HG03565 (cell line): ENCODE results near the gene KIAA0586.
"Not testable (repeated sequence)": the region's sequence is repeated elsewhere in the genome, so short reads cannot be mapped to it uniquely, and the experiment has no call there.

ENCODE experiments used
- ATAC-seq: cut with Tn5 transposase; IDR thresholded peaks from one replicate; pipeline ENCODE4 v1.9.1; 2021; ENCODE audit warnings: mild to moderate bottlenecking, moderate library complexity; ENCODE audit not compliant: unreplicated experiment

KIAA0586 gene

DNA sequence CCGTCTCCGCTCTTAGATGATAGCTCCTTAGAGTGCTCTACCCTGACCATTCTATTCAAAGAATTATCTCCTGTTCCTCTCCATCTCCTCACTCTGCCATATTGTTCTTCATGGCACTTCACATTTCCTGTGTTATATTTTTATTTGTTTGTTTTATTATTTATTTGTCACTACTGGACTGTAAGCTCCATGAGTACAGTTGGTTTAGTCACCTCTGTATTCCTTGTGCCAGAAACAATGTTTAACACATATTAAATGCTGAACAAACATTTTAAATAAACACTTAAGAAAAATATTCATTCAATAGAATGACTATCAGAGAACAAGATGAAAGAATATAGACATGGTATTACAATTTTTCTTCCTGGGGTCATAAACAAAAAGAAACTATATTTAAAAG, 35.6 kb downstream of the KIAA0586 start:
- ATAC-seq: no peak

DNA sequence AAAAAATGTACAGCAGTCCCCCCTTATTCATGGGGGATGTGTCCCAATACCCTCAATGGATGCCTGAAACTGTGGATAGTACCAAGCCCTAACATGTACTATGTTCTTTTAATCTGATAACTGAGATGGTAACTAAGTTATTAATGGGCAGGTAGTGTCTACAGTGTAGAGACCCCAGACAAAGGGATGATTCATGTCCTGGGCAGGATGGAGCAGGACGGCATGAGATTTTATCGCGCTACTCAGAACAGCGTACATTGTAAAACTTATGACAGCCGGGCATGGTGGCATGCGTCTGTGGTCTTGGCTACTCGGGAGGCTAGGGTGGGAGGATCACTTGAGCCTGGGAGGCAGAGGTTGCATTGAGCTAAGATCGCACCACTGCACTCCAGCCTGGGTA, 37.1 kb downstream of the KIAA0586 start:
- no peak for ATAC-seq

DNA sequence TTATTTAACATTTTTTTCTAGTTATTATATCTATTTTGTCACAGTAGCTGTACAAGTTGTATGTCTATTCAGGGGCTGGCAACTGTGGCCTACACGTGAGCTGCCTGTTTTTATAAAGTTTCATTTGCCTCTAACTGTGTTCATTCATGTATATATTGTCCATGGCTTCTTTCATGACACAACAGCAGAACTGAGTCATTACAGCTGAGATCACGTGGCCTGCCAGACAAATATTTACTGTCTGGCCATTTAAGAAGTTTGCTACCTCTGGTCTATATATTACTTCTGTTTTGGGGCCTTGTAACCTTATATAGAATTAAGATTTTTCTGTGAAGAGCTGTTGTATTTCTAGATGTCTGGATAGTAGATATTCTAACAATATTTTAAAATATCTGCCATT, 37.9 kb downstream of the KIAA0586 start:
- no peak for ATAC-seq

DNA sequence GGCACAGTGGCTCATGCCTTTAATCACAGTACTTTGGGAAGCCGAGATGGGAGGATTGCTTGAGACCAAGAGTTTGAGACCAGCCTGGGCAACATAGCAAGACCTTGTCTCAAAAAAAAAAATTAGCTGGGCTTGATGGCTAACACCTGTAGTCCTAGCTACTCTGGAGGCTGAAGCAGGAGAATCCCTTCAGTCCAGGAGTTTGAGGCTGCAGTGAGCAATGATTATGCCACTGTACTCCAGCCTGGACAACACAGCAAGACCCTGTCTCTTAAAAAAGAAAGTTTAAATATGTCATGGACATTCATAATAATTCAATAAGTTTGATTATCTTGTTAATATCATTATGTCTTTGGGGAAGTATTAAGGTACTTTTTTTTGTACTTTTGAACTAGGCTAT, 38.9 kb downstream of the KIAA0586 start:
- ATAC-seq: no peak

DNA sequence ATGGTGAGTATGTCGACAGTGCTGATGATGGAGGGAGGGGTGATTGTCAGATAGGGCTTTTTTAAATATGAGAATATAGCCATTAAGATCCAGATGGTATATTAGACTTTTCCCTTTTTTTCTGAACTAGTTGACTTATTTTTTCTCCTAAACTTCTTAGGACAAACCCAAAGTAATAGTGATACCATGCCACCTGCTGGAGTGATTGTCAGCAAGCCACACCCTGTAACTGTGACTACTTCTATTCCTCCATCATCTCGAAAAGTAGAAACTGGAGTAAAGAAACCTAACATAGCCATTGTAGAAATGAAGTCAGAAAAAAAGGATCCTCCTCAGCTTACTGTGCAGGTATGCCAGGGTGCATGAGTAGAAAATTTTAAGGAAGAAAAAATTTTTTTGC, 40.1 kb downstream of the KIAA0586 start:
- ATAC-seq: no peak

DNA sequence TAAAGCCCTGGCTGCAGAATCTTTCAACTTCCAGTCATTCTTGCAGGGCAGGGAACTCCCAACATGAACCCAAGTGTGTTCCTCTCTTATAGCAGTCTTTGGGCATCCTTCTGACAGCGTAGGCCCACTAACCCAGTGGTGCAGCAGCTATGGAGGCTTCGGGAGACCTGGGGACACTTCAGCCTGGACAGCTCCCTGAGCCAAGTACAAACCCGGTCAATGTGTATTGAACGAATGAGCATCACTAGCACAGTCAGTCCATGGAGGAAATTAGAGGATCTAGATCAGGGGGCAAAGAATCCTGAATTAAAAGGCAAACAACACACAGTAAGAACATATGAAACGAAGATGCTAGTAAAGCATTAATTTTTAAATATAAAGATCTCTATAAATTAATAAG, 41.8 kb downstream of the KIAA0586 start:
- no peak for ATAC-seq

DNA sequence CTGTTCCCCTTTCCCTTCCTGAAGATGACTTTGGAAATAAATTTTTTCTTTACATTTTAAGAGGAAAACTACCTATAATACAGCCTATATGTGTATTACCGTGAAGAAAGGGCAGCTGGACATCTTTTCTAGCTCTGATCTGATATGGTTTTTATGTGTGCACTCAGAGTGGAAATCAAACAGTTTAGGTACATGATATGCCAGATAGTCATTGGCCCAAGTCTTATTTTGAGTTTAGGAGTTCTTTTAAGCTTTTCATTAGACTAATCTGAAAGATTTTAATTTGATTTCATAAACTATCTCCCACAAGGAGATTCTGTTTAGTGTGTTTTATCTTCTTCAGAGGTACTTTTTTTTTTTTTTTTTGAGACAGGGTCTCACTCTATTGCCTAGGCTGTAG, 48.8 kb downstream of the KIAA0586 start:
- ATAC-seq: no peak

DNA sequence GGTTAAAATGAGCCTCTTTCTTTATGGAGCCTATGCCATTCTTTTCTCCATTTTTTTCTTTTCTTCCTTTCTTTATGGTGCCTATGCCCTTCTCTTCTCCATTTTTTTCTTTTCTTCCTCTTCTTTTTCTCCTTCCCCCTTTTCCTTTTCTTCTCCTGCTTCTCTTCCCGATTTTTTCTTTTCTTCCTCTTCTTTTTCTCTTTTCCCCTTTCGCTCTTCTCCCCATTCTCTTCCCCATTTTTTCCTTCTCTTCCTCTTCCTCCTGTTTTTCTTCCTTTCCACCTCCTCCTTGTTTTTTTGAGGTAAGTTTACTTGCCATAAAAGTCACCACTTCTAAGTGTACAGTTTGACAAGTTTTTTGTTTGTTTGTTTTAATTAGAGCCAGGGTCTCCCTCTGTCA, 50.1 kb downstream of the KIAA0586 start:
- no peak for ATAC-seq

DNA sequence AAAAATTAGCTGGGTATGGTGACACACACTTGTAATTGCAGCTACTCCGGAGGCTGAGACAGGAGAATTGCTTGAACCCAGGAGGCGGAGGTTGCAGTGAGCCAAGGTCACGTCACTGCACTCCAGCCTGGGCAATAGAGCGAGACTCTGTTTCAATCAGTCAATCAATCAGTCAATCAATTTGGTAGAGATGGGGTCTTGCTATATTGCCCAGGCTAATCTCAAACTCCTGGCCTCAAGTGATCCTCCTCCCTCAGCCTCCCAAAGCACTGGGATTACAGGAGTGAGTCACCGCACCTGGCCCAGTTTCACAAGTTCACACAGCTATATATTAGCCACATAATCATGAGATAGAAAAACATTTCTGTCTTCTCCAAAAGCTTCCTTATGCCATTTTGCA, 50.8 kb downstream of the KIAA0586 start:
- not testable (repeated sequence) for ATAC-seq

DNA sequence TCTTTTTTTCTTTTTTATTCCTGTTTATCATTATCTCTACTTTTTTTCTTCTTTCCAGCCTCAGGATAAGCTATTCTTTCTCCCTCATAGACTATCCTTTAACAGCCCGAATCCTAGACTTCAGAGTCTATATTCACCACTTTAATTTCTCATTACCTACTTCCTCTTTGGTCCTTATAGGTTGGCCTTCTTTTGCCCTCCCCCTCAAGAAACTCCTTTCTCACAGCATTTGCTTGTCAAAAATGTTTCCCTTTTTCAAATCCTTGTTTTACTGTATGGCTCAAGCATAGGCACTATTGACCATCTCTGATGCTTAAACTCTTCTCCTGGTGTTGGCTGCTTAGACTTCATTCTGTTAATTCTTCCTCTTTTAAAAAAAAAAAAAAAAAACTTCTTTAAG, 52.5 kb downstream of the KIAA0586 start:
- no peak for ATAC-seq

DNA sequence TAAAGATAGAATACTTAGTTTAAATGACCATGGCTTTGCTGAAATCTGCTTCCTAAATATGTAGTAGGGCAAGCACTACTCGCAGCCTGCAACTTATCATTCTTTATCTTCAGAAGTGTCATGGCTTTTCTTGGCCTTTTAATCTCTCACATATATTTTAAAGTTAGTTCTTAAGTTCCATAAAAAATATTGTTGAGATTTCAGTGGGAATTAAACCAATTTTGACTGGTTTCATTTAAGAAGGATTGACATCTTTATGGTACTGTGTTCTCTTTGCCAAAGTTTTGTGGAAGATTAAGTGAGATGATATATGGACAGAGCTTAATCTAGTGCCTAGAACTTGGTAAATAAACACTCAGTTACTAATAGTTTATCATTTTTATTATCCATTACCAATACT, 56.7 kb downstream of the KIAA0586 start:
- ATAC-seq: no peak

DNA sequence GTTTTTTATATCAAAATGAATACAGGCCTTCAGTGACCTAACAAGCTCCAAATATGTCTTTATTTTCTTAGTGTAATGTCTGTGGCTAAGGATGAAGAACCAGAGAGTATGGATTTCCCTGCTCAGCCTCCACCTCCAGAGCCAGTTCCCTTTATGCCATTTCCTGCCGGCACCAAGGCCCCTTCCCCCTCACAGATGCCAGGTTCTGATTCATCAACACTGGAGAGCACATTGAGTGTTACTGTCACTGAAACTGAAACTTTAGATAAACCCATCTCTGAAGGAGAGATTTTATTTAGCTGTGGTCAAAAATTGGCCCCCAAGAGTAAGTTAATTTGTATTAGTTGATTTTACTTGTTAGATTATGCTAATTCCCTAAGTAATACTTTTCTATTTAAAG, 61.0 kb downstream of the KIAA0586 start:
- no peak for ATAC-seq

DNA sequence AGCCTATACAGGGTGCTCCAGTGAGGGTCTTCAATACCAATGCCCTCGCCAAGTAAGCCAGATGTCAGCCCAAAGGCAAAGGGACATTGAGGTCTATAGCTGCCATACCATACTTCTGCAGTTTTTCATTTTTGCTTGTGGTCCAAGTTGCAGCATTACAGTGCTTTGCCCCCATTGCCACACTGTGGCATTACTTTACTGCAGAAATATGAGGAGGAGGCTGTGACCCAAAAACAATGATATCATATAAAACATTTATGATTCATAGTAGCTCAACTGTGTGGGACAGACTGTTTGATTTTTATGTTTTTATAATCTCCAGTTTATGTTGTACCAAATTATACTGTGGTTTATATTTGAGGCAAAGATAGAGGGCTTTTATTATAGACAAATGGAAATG, 64.1 kb downstream of the KIAA0586 start:
- ATAC-seq: no peak

DNA sequence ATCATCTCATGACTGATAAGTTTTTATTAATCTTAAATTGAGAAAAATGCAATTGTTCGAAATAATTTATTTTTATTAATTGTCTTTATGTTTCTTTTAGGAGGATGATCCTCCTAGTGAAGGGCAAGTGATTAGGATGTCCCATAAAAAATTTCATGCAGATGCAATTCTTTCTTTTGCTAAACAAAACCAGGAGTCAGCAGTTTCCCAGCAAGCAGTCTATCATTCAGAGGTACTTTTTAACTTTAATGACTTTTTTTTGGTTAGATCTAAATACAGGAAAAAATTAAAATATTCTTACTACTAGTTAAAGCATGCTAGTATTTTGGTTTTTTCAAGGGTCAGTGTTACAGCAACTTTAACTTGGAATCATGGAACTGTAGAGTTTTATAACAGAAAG, 64.5 kb downstream of the KIAA0586 start:
- no peak for ATAC-seq

DNA sequence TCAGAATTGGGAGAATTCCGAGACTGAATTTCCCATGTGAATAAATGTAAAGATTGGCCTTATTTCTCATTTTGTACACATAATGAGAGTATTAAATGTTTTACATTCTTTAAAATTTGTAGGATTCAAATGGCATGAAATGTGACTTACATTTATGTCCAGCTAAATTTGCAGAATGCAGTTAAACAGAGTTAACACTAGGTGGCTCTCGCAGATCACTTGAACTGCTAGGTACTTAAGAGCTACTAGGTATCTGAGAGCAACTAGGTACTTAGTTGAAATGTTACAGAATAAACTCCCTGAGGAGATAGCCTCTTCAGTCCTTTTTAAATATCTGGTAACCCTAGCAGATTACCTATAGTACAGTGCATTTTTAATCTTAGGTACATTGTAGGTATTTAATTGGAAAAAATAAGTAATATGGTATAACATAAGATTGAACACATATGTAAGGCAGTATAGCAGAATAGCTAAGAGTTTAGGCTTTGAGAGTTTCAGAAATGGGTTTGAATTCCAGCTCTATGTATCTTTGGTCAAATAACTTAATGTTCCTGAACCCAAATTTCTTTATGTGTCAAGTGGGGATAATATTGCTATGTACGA, 73.8 kb downstream of the KIAA0586 start:
- ATAC-seq: peak; percentile 83

DNA sequence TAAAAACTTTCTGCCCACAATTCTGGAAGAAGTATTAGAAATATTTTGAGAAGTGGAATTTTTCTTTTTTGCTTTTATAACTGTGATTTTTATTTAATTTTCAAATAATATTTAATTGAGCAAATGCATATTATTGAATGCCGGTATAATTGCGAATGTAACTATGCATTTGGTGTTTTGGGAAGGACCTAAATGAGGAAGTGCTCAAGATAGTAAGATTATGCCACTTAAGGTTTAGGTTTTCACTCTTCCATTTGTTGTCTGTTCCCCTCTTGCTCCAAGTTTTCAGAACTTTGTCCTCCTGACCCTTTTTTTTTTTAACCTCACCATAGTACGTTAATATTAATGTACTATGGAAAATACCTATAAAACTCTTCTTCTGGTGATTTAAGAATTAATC, 85.8 kb downstream of the KIAA0586 start:
- ATAC-seq: no peak

DNA sequence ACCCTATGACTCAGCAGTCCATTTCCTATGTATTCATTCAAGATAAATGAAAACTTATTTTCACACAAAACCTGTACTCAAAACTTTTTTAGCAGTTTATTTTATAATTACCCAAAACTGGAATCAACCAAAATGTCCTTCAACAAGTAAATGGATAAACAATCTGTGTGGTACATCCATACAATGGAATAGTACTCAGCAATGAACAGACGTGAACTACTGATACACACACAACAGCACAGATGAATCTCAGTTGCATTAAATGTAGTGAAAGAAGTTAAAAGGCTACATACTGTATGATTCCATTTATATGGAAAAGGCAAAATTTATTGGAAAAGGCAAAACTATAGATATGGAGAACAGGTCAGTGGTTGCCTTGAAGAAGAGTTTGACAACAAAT, 90.1 kb downstream of the KIAA0586 start:
- ATAC-seq: no peak

DNA sequence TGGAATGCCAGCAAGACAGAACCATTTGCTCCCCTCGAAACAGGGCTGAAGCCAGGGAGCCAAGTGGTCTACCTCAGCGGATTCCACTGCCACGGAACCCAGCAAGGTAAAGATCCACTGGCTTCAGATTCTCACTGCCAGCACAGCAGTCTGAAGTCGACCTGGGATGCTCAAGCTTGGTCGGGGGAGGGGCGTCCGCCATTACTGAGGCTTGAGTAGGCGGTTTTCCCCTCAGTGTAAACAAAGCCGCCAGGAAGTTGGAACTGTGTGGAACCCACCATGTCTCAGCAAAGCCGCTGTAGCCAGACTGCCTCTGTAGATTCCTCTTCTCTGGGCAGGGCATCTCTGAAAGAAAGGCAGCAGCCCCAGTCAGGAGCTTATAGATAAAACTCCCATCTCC, 98.2 kb downstream of the KIAA0586 start:
- not testable (repeated sequence) for ATAC-seq

DNA sequence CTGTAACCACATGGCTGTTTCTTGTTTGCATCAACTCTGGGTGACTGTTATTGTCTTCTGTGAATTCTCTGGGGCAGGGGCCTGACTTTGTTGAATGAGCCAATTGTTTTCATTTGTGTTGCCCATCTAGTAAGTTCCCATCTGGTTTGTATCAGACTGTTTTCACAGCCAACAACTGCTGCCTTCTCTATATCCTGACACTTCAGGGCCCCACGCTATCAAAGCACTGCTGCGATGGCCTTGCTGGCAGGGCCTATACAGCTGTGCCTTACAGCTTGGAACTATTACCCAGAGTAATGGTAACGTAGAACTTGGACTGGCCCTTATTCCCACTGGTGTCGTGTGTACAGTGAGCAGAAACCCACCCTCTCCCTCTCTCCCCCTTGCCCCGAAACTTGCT, 105.9 kb downstream of the KIAA0586 start:
- no peak for ATAC-seq

DNA sequence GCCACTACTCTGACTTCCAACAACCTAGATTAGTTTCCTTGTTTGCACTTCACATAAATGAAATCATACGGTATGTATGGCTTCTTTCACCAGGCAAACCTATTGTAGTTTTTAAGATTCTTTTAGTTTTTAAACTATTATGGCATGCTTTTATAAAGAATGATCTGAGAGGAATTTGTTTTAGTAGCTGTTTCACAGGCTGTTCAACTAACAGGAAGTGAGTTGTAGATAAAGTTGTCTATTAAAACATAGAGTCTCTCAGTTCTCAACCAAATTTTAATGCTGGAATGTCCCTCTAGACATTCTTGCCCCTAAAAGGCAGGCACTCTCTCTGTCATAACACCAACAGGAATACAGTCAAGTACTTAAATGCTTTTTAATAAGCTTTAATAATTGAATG, 107.5 kb downstream of the KIAA0586 start:
- ATAC-seq: no peak

DNA sequence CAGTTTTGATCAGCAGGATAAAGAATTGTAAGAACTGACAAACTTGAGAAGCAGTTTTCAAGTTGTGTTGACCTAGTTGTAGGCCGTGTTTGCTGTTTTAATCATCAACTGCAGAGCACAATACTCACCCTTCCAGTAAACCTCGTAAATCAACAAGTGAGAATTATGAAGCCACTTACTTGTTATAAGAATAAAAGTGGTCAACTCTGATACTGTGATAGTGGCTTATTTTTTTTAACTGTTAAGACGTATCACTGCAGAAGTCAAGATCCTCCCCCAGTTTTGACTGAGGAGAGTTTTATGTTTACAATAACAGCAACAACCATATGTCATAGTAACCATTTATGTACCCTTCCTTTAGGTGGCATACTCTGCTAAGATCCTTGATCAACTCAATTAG, 109.5 kb downstream of the KIAA0586 start:
- no peak for ATAC-seq

DNA sequence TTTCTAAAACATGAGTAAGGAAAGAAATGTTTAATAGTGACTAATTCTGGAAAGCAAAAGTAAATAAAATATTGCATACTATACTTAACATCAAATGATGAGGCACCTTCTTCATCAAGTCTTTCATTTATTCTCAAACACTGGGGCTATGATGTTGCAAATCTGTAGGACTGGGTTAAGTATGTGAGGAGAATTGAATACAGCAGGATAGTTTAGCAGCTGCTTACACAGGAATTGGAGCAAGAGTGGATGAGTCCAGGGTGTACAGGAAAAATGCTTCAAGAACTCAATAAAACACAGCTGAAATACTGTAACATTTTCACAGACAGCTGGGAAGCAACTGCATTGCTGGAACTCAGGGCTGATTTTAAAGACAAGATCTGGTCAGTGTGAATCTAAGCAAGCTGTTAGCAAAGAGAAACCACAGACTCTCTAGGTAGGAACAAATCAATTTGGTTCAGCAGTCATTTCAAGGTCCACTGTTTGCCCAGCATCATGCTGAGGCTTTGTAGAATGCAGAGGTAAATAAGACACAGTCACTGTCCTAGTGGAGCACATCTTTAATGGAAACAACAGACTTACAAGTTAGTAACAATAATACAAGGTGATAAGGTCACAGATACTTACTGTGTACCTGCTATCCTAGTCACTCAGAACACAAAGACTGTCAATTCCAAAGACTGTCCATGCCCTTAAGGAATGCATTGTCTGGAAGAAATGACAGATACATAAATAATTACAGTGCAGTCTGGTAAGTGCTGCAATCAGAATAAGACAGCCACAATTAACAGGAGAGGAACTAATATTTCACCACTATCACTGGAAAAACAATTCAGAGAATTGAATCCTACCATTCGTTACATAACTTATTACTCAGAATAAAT, 113.5 kb downstream of the KIAA0586 start:
- no peak for ATAC-seq

DNA sequence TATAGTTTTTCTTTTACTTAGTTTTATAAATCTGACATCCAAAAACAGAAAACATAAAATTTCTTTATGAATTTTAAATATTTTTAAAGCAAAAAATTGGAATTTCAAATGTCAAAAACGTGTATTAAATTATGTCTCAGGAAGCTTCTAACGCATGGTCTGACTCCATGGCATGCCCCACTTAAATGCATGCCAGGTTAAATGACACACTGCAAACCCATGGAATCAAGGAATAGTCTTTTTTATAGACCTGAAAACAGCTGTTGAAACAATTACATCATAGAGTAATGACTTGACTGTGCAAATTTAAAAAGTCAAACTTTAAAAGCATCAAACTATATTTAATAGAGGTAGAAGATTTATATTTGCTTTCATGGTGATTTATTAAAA, 114.1 kb downstream of the KIAA0586 start:
- no peak for ATAC-seq
